CD14-positive monocyte (primary cell): ENCODE results near the gene OSBPL9. TPM values are rescaled to one million over a fixed set of nuclear protein-coding genes. Genes with fewer than 3 reads are reported as not detected.

Experiments used
- DNase-seq, 3 donors: peaks; one replicate each; pipeline ENCODE4 v3.0.0-alpha.2; 2011 to 2022
- H2AFZ ChIP-seq: 2 replicates; pipeline ENCODE4 v1.6.0; 2012; ENCODE audit warnings: mild to moderate bottlenecking, low read depth, low read length, inconsistent platforms; ENCODE audit not compliant: insufficient read depth, poor library complexity, severe bottlenecking
- H3K27ac ChIP-seq, 2 donors: 1 replicate in 1 of 2; 2 replicates in 1 of 2; pipeline ENCODE4 v1.5.1; 2012 to 2013; ENCODE audit warnings: low read length in 2 of 2, control low read depth in 1 of 2, inconsistent platforms in 1 of 2, low read depth in 1 of 2, mild to moderate bottlenecking in 1 of 2
- H3K27me3 ChIP-seq, 2 donors: one replicate each; pipeline versions ENCODE4 v1.6.0 to v1.6.1; 2011 to 2013; ENCODE audit warnings: low read length in 2 of 2; ENCODE audit not compliant: control insufficient read depth in 2 of 2, insufficient read depth in 2 of 2
- H3K36me3 ChIP-seq, 2 donors: replicated peaks in 1 of 2; 1 replicate in 1 of 2; 2 replicates in 1 of 2; pipeline versions ENCODE4 v1.5.1 to v1.6.1; 2012 to 2013; ENCODE audit warnings: low read length in 2 of 2, control low read depth in 1 of 2, inconsistent platforms in 1 of 2, mild to moderate bottlenecking in 1 of 2; ENCODE audit not compliant: insufficient read depth in 2 of 2, control insufficient read depth in 1 of 2
- H3K4me1 ChIP-seq, 2 donors: 1 replicate in 1 of 2; 2 replicates in 1 of 2; pipeline versions ENCODE4 v1.5.1 to v1.6.1; 2012 to 2013; ENCODE audit warnings: low read length in 2 of 2, control low read depth in 1 of 2, inconsistent platforms in 1 of 2, mild to moderate bottlenecking in 1 of 2, moderate library complexity in 1 of 2; ENCODE audit not compliant: insufficient read depth in 2 of 2, control insufficient read depth in 1 of 2
- H3K4me2 ChIP-seq: replicated peaks from 2 replicates; pipeline ENCODE3; 2012; ENCODE audit warnings: low read length, moderate library complexity, mild to moderate bottlenecking; ENCODE audit not compliant: poor library complexity, severe bottlenecking; ENCODE audit errors: extremely low read depth
- H3K4me3 ChIP-seq, 3 experiments: fragments of 200-600 bp in 1 of 3; sonication (generic) in 1 of 3; replicated peaks in 1 of 3; 1 replicate in 2 of 3; 2 replicates in 1 of 3; pipeline ENCODE4 v1.5.1; 2011 to 2013; ENCODE audit warnings: low read length in 3 of 3, mild to moderate bottlenecking in 3 of 3, control low read depth in 2 of 3, low read depth in 2 of 3, inconsistent platforms in 1 of 3, moderate library complexity in 1 of 3
- H3K79me2 ChIP-seq: 2 replicates; pipeline ENCODE4 v1.6.0; 2012; ENCODE audit warnings: mild to moderate bottlenecking, control low read depth, inconsistent platforms, low read length, moderate library complexity; ENCODE audit not compliant: insufficient read depth
- H3K9ac ChIP-seq: 2 replicates; pipeline ENCODE4 v1.6.0; 2017; ENCODE audit warnings: low read length, mild to moderate bottlenecking; ENCODE audit not compliant: insufficient read depth, poor library complexity, severe bottlenecking
- H3K9me3 ChIP-seq, 2 donors: replicated peaks in 1 of 2; 1 replicate in 1 of 2; 2 replicates in 1 of 2; pipeline versions ENCODE4 v1.5.1 to v1.6.1; 2012 to 2013; ENCODE audit warnings: low read length in 2 of 2, control low read depth in 1 of 2; ENCODE audit not compliant: control insufficient read depth in 1 of 2, insufficient read depth in 1 of 2
- H4K20me1 ChIP-seq: 2 replicates; pipeline ENCODE4 v1.6.0; 2012; ENCODE audit warnings: mild to moderate bottlenecking, low read length, control low read depth, moderate library complexity; ENCODE audit not compliant: insufficient read depth
- H3K27ac Mint-ChIP-seq, 7 donors: one replicate each; pipeline ENCODE4 v1.8.0; 2020; ENCODE audit warnings: mild to moderate bottlenecking in 7 of 7, mixed read lengths in 7 of 7, moderate library complexity in 6 of 7, inconsistent platforms in 2 of 7
- H3K27me3 Mint-ChIP-seq, 3 donors: one replicate each; pipeline ENCODE4 v1.8.0; 2021 to 2022; ENCODE audit warnings: low read depth in 3 of 3, mild to moderate bottlenecking in 3 of 3, mixed read lengths in 3 of 3, moderate library complexity in 3 of 3, inconsistent platforms in 1 of 3
- H3K36me3 Mint-ChIP-seq, 2 donors: one replicate each; pipeline ENCODE4 v1.8.0; 2020; ENCODE audit warnings: mixed read lengths in 2 of 2, inconsistent platforms in 1 of 2, mild to moderate bottlenecking in 1 of 2
- H3K4me1 Mint-ChIP-seq: one replicate; pipeline ENCODE4 v1.8.0; 2020; ENCODE audit warnings: mild to moderate bottlenecking, mixed read lengths
- H3K4me3 Mint-ChIP-seq, 2 donors: one replicate each; pipeline ENCODE4 v1.8.0; 2020; ENCODE audit warnings: mild to moderate bottlenecking in 2 of 2, mixed read lengths in 2 of 2, moderate library complexity in 1 of 2
- H3K9me3 Mint-ChIP-seq, 7 donors: one replicate each; pipeline ENCODE4 v1.8.0; 2020 to 2022; ENCODE audit warnings: mixed read lengths in 7 of 7, mild to moderate bottlenecking in 6 of 7, moderate library complexity in 6 of 7, inconsistent platforms in 2 of 7
- CTCF ChIP-seq: fragments of 200-600 bp; IDR thresholded peaks from one replicate; pipeline ENCODE4 v1.8.0; 2022; ENCODE audit warnings: antibody characterized with exemption, mild to moderate bottlenecking
- WGBS: methylation state at CpG from one replicate; pipeline ENCODE4 v1.1.5; 2013; ENCODE audit warnings: missing lambda C conversion rate; ENCODE audit not compliant: insufficient coverage; 5-methylcytosine and 5-hydroxymethylcytosine counted together
- intact Hi-C, 2 donors: fragments of 100-400 bp; cut with micrococcal nuclease; formaldehyde crosslinking; loops; one replicate each; pipeline versions ENCODE4 v1.15.0 to v1.15.1; 2023
- polyA minus RNA-seq: library from RNA; depleted of rRNA, polyadenylated mRNA; stranded (reverse); fragments of >200 nt; gene quantifications from 2 replicates; pipeline ENCODE4 v1.2.3, GENCODE V29; 2012
- polyA plus RNA-seq, 3 donors: library from polyadenylated mRNA; depleted of rRNA in 1 of 3; unstranded in 2 of 3; stranded (reverse) in 1 of 3; fragments of 300-500 nt in 2 of 3; fragments of >200 nt in 1 of 3; fragmentation: Illumina TruSeq in 2 of 3; gene quantifications; 1 replicate in 2 of 3; 2 replicates in 1 of 3; pipeline ENCODE4 v1.2.3, GENCODE V29; 2012 to 2021
- total RNA-seq, 12 experiments: library from RNA in 1 of 12; stranded (reverse) in 1 of 12; fragments of 120-200 nt in 1 of 12; gene quantifications; one replicate each; pipeline ENCODE4 v1.2.4 and lab custom pipeline; 2013 to 2026; ENCODE audit warnings: mixed read lengths in 6 of 12, inconsistent platforms in 1 of 12

OSBPL9 gene
- 54.5 TPM for total RNA-seq (2013)
- polyA plus RNA-seq, result 10 to 100 TPM; 22.2 to 41.4 (median 31.3) TPM
- polyA minus RNA-seq, result 39.3 and 50.9 TPM in 2 replicates
- total RNA-seq (lab: John Stamatoyannopoulos, UW), result 36.3 to 124 (median 98.9) reads per million in 11 experiments

- Histone ChIP-seq H3K9ac (peak within 1 kb of the TSS; percentile 83), H3K4me2 (peak within 1 kb of the TSS; percentile 96), H3K79me2 (peaks cover 51% of the 10 kb centered on the region), H3K27ac (peak within 1 kb of the TSS; percentile 63 to 93), H4K20me1 (peaks cover 3% of the 10 kb centered on the region), H3K27me3 (no peaks in the 10 kb centered on the region), H3K4me3 (peak within 1 kb of the TSS; percentile 86 to 98 (median 96)), H2AFZ (peak within 1 kb of the TSS; percentile 94), H3K36me3 (no peaks in the 10 kb centered on the region), H3K4me1 (peaks cover 20 to 39% of the 10 kb centered on the region in 2 donors), H3K9me3 (no peaks in the 10 kb centered on the region)
- Mint-ChIP-seq H3K36me3 (peaks cover 7 to 12% of the 10 kb centered on the region in 2 donors), H3K9me3 (no peaks in the 10 kb centered on the region), H3K4me1 (peaks cover 41% of the 10 kb centered on the region), H3K4me3 (peak within 1 kb of the TSS; percentile 97 to 98), H3K27ac (peak within 1 kb of the TSS; percentile 97 to 100 (median 98)), H3K27me3 (peaks cover 0 to 2% (median 1%) of the 10 kb centered on the region in 3 donors)
- intact Hi-C loops, result loop anchor here in 1 of 2 donors (5.0 kb wide), 1 partner anchor 100 kb away; the partner anchor contains the start of gene EPS15
- WGBS, result 0% methylated on average over 39 of the region's 45 CpGs
- DNase-seq, result peak; percentile 82 to 90 (median 89)
- TF ChIP-seq CTCF, result no peak
Measured at GRCh38 chr1:51616903-51617708, at the start of gene OSBPL9. TSS of gene OSBPL9 (plus strand) at chr1:51617092. CDS start at chr1:51617111, 19 bp downstream.

- Histone ChIP-seq H3K36me3 (no peaks in the 10 kb centered on the region), H3K9me3 (no peaks in the 10 kb centered on the region), H2AFZ (no peak overlapping the region), H3K4me3 (no peak overlapping the region), H4K20me1 (no peaks in the 10 kb centered on the region), H3K27ac (no peak overlapping the region), H3K4me2 (no peak overlapping the region), H3K4me1 (peaks cover 32% of the 10 kb centered on the region in 2 donors), H3K9ac (no peak overlapping the region), H3K79me2 (no peaks in the 10 kb centered on the region), H3K27me3 (no peaks in the 10 kb centered on the region)
- Mint-ChIP-seq H3K27me3 (peaks cover 0 to 5% (median 2%) of the 10 kb centered on the region in 3 donors), H3K27ac (no peak overlapping the region), H3K4me3 (no peak overlapping the region), H3K9me3 (no peaks in the 10 kb centered on the region), H3K36me3 (no peaks in the 10 kb centered on the region), H3K4me1 (peaks cover 42% of the 10 kb centered on the region)
- TF ChIP-seq CTCF, result no peak
- DNase-seq, result no peak
- intact Hi-C loops, result no loop called here
Measured at GRCh38 chr1:51567653-51568052, 49.2 kb upstream of the OSBPL9 start.
